Ecto neural progenitor cell (in vitro differentiated cells): ENCODE measurements around the gene CKMT1A.
A peak's percentile ranks its signal among the peaks of the same experiment; 100 is the strongest.
"Not testable (repeated sequence)": the region's sequence is repeated elsewhere in the genome, so short reads cannot be mapped to it uniquely, and the experiment has no call there.

Experiments used
- DNase-seq: peaks from one replicate; pipeline ENCODE4 v3.0.0-alpha.2; 2018; ENCODE audit warnings: low spot score

CKMT1A gene

GRCh38 chr15:43693148-43694022 is at the start of gene CKMT1A:
Gene CKMT1A (plus strand): TSS chr15:43693859. CDS start chr15:43694051, 192 bp downstream.
- not testable (repeated sequence) for DNase-seq

GRCh38 chr15:43648649-43649429 is 44.8 kb upstream of the CKMT1A start, which contains the start of gene CATSPER2:
Gene CATSPER2 (minus strand): TSS chr15:43648844. CDS start chr15:43648061, 783 bp downstream.
- no peak for DNase-seq

GRCh38 chr15:43649430-43649926 is 44.2 kb upstream of the CKMT1A start:
- DNase-seq = not testable (repeated sequence)

GRCh38 chr15:43659727-43660126 is 33.9 kb upstream of the CKMT1A start:
- DNase-seq = not testable (repeated sequence)

GRCh38 chr15:43662293-43662692 is 31.4 kb upstream of the CKMT1A start:
- not testable (repeated sequence) for DNase-seq

GRCh38 chr15:43663333-43663732 is 30.3 kb upstream of the CKMT1A start:
- not testable (repeated sequence) for DNase-seq

GRCh38 chr15:43666177-43666576 is 27.5 kb upstream of the CKMT1A start:
- DNase-seq = not testable (repeated sequence)

GRCh38 chr15:43674175-43674574 is 19.5 kb upstream of the CKMT1A start:
- DNase-seq = not testable (repeated sequence)

GRCh38 chr15:43689604-43690301 is 3.9 kb upstream of the CKMT1A start:
- DNase-seq = not testable (repeated sequence)

GRCh38 chr15:43692679-43693078 is 980 bp upstream of the CKMT1A start:
- DNase-seq = not testable (repeated sequence)

GRCh38 chr15:43702174-43702573 is 8.5 kb downstream of the CKMT1A start:
- DNase-seq = no peak

- no peak for DNase-seq
These were observed 9.2 kb downstream of the CKMT1A start for GRCh38 chr15:43702701-43703424.

GRCh38 chr15:43710431-43711131 is 16.9 kb downstream of the CKMT1A start:
- DNase-seq = not testable (repeated sequence)

- no peak for DNase-seq
These were observed 29.5 kb downstream of the CKMT1A start for GRCh38 chr15:43723151-43723550.

GRCh38 chr15:43726306-43726705 is 32.6 kb downstream of the CKMT1A start:
- DNase-seq = not testable (repeated sequence)

GRCh38 chr15:43728053-43728725 is 34.5 kb downstream of the CKMT1A start:
- DNase-seq = not testable (repeated sequence)

- no peak for DNase-seq
These were observed 41.8 kb downstream of the CKMT1A start for GRCh38 chr15:43735416-43735815.

GRCh38 chr15:43746245-43746902 is 52.7 kb downstream of the CKMT1A start, which contains the start of gene PDIA3:
Gene PDIA3 (plus strand): TSS chr15:43746438. CDS start chr15:43746540, 102 bp downstream.
- DNase-seq = peak; percentile 97

- not testable (repeated sequence) for DNase-seq
These were observed 53.2 kb downstream of the CKMT1A start for GRCh38 chr15:43746903-43747309.
